C1 segment of cervical spinal cord (tissue), 14 donors: Measurements from ENCODE around the gene ZNF223.

Experiments
- DNase-seq, 14 donors: peaks; one replicate each; lab custom pipeline; 2025; lab: John Stamatoyannopoulos, UW

The ZNF223 gene

GRCh38 chr19:44051650-44052402, at the start of gene ZNF223:
Gene ZNF223 (plus strand): TSS chr19:44052036. CDS start chr19:44055177, 3,141 bp downstream.
- DNase-seq, result peak; percentile 65 to 99 (median 93)

GRCh38 chr19:44002212-44002565, 49.6 kb upstream of the ZNF223 start:
- no peak for DNase-seq

- DNase-seq, result peak; percentile 43 to 94 (median 88)
Measured at GRCh38 chr19:44002566-44003460, 49.0 kb upstream of the ZNF223 start, which contains the start of gene ZNF230. Gene ZNF230 (plus strand): TSS chr19:44002957. CDS start chr19:44007079, 4,122 bp downstream.

- DNase-seq, result peak in 2 of 14 donors; percentile 17 to 28
Measured at GRCh38 chr19:44003461-44004009, 48.3 kb upstream of the ZNF223 start.

- DNase-seq, result no peak
Measured at GRCh38 chr19:44005973-44006372, 45.9 kb upstream of the ZNF223 start.

GRCh38 chr19:44007473-44007872, 44.4 kb upstream of the ZNF223 start:
- no peak for DNase-seq

GRCh38 chr19:44010468-44010867, 41.4 kb upstream of the ZNF223 start:
- no peak for DNase-seq

- no peak for DNase-seq
Measured at GRCh38 chr19:44019498-44019897, 32.3 kb upstream of the ZNF223 start.

GRCh38 chr19:44021221-44021620, 30.6 kb upstream of the ZNF223 start:
- no peak for DNase-seq

- peak in 1 of 14 donors; percentile 14 for DNase-seq
Measured at GRCh38 chr19:44024900-44025216, 27.0 kb upstream of the ZNF223 start.

GRCh38 chr19:44025217-44025936, 26.5 kb upstream of the ZNF223 start, which contains the start of gene ZNF222:
Gene ZNF222 (plus strand): TSS chr19:44025379. CDS start chr19:44025437, 58 bp downstream.
- DNase-seq, result peak in 13 of 14 donors; percentile 12 to 83 (median 72)

GRCh38 chr19:44026622-44027021, 25.2 kb upstream of the ZNF223 start:
- DNase-seq, result no peak

GRCh38 chr19:44032001-44032610, 19.7 kb upstream of the ZNF223 start:
- DNase-seq, result no peak

GRCh38 chr19:44042147-44042546, 9.7 kb upstream of the ZNF223 start:
- DNase-seq, result no peak

GRCh38 chr19:44050740-44051649, 841 bp upstream of the ZNF223 start:
- peak in 1 of 14 donors; percentile 48 for DNase-seq

- DNase-seq, result no peak
Measured at GRCh38 chr19:44055870-44056269, 4.0 kb downstream of the ZNF223 start.

GRCh38 chr19:44059229-44059628, 7.4 kb downstream of the ZNF223 start:
- DNase-seq, result no peak

GRCh38 chr19:44061038-44061437, 9.2 kb downstream of the ZNF223 start:
- no peak for DNase-seq

- no peak for DNase-seq
Measured at GRCh38 chr19:44066305-44066704, 14.5 kb downstream of the ZNF223 start.

GRCh38 chr19:44069415-44069814, 17.6 kb downstream of the ZNF223 start:
- no peak for DNase-seq
